ENCODE measurements around the gene GRIA2. TPM values are rescaled to one million over a fixed set of nuclear protein-coding genes. Genes with fewer than 3 reads are reported as not detected.
"Not testable (repeated sequence)": the region's sequence is repeated elsewhere in the genome, so short reads cannot be mapped to it uniquely, and the experiment has no call there.

The GRIA2 gene
- total and polyA plus RNA-seq, 3 experiments from 2014 or later, result not detected

GRCh38 chr4:157226601-157227000 is 6.1 kb downstream of the GRIA2 start:
- Histone ChIP-seq H3K27me3 (ENCODE audit: insufficient read depth, low read length, poor library complexity, severe bottlenecking) (no peaks in the 10 kb centered on the region), H3K4me3 (ENCODE audit: low read length) (no peak overlapping the region), H3K36me3 (ENCODE audit: insufficient read depth, low read length) (no peaks in the 10 kb centered on the region), H3K27ac (ENCODE audit: low read depth, low read length) (no peak overlapping the region), H3K9me3 (ENCODE audit: low read length) (no peaks in the 10 kb centered on the region), H3K4me1 (ENCODE audit: insufficient read depth, low read length) (no peaks in the 10 kb centered on the region)
- DNase-seq, result no peak
- no peaks in the 10 kb centered on the region for H3K36me3 Mint-ChIP-seq
- peaks cover 0 to 8% of the 10 kb centered on the region in 2 donors for H3K27me3 Mint-ChIP-seq
- no peak overlapping the region for H3K27ac Mint-ChIP-seq
- ChIA-PET CTCF (no interaction called here), POLR2A (no interaction called here)
- peaks cover 6 to 17% (median 10%) of the 10 kb centered on the region in 5 donors for H3K9me3 Mint-ChIP-seq
- no peaks in the 10 kb centered on the region for H3K4me1 Mint-ChIP-seq
- no peak overlapping the region for H3K4me3 Mint-ChIP-seq

GRCh38 chr4:157231525-157231924 is 11.0 kb downstream of the GRIA2 start:
- Histone ChIP-seq H3K36me3 (ENCODE audit: insufficient read depth, low read length) (no peaks in the 10 kb centered on the region), H3K4me1 (ENCODE audit: insufficient read depth, low read length) (no peaks in the 10 kb centered on the region), H3K9me3 (ENCODE audit: low read length) (no peaks in the 10 kb centered on the region), H3K27ac (ENCODE audit: low read depth, low read length) (no peak overlapping the region), H3K4me3 (ENCODE audit: low read length) (no peak overlapping the region), H3K27me3 (ENCODE audit: insufficient read depth, low read length, poor library complexity, severe bottlenecking) (no peaks in the 10 kb centered on the region)
- CTCF ChIA-PET, result no interaction called here
- POLR2A ChIA-PET, result no interaction called here
- H3K4me3 Mint-ChIP-seq, result no peak overlapping the region
- no peaks in the 10 kb centered on the region for H3K4me1 Mint-ChIP-seq
- no peak overlapping the region for H3K27ac Mint-ChIP-seq
- H3K27me3 Mint-ChIP-seq, result no peaks in the 10 kb centered on the region
- no peaks in the 10 kb centered on the region for H3K36me3 Mint-ChIP-seq
- H3K9me3 Mint-ChIP-seq, result peaks cover 1 to 23% (median 2%) of the 10 kb centered on the region in 5 donors
- no peak for DNase-seq

GRCh38 chr4:157242871-157243270 is 22.3 kb downstream of the GRIA2 start:
- Mint-ChIP-seq H3K4me1 (no peaks in the 10 kb centered on the region), H3K27me3 (no peaks in the 10 kb centered on the region), H3K27ac (no peak overlapping the region), H3K36me3 (no peaks in the 10 kb centered on the region), H3K9me3 (peaks cover 1 to 27% (median 13%) of the 10 kb centered on the region in 5 donors), H3K4me3 (no peak overlapping the region)
- no peak for DNase-seq
- Histone ChIP-seq H3K4me3 (ENCODE audit: low read length) (no peak overlapping the region), H3K27me3 (ENCODE audit: insufficient read depth, low read length, poor library complexity, severe bottlenecking) (no peaks in the 10 kb centered on the region), H3K4me1 (ENCODE audit: insufficient read depth, low read length) (no peaks in the 10 kb centered on the region), H3K9me3 (ENCODE audit: low read length) (no peaks in the 10 kb centered on the region), H3K27ac (ENCODE audit: low read depth, low read length) (no peak overlapping the region), H3K36me3 (ENCODE audit: insufficient read depth, low read length) (no peaks in the 10 kb centered on the region)
- CTCF ChIA-PET, result no interaction called here
- POLR2A ChIA-PET, result no interaction called here

GRCh38 chr4:157244348-157244747 is 23.8 kb downstream of the GRIA2 start:
- peaks cover 1 to 32% (median 10%) of the 10 kb centered on the region in 5 donors for H3K9me3 Mint-ChIP-seq
- H3K4me1 ChIP-seq (ENCODE audit: insufficient read depth, low read length), result no peaks in the 10 kb centered on the region
- H3K4me3 Mint-ChIP-seq, result no peak overlapping the region
- no peak overlapping the region for H3K4me3 ChIP-seq (ENCODE audit: low read length)
- H3K27ac Mint-ChIP-seq, result no peak overlapping the region
- no peaks in the 10 kb centered on the region for H3K36me3 ChIP-seq (ENCODE audit: insufficient read depth, low read length)
- H3K27me3 ChIP-seq (ENCODE audit: insufficient read depth, low read length, poor library complexity, severe bottlenecking), result no peaks in the 10 kb centered on the region
- H3K36me3 Mint-ChIP-seq, result no peaks in the 10 kb centered on the region
- ChIA-PET POLR2A (no interaction called here), CTCF (no interaction called here)
- no peaks in the 10 kb centered on the region for H3K27me3 Mint-ChIP-seq
- no peak for DNase-seq
- H3K4me1 Mint-ChIP-seq, result no peaks in the 10 kb centered on the region
- no peak overlapping the region for H3K27ac ChIP-seq (ENCODE audit: low read depth, low read length)
- no peaks in the 10 kb centered on the region for H3K9me3 ChIP-seq (ENCODE audit: low read length)

- no peaks in the 10 kb centered on the region for H3K27me3 Mint-ChIP-seq
- no peak overlapping the region for H3K4me3 ChIP-seq (ENCODE audit: low read length)
- H3K36me3 Mint-ChIP-seq, result no peaks in the 10 kb centered on the region
- DNase-seq, result no peak
- no peaks in the 10 kb centered on the region for H3K9me3 ChIP-seq (ENCODE audit: low read length)
- H3K36me3 ChIP-seq (ENCODE audit: insufficient read depth, low read length), result no peaks in the 10 kb centered on the region
- CTCF ChIA-PET, result no interaction called here
- H3K4me1 ChIP-seq (ENCODE audit: insufficient read depth, low read length), result no peaks in the 10 kb centered on the region
- no peaks in the 10 kb centered on the region for H3K4me1 Mint-ChIP-seq
- peaks cover 1 to 32% (median 10%) of the 10 kb centered on the region in 5 donors for H3K9me3 Mint-ChIP-seq
- no peak overlapping the region for H3K4me3 Mint-ChIP-seq
- H3K27ac Mint-ChIP-seq, result no peak overlapping the region
- H3K27ac ChIP-seq (ENCODE audit: low read depth, low read length), result no peak overlapping the region
- no peaks in the 10 kb centered on the region for H3K27me3 ChIP-seq (ENCODE audit: insufficient read depth, low read length, poor library complexity, severe bottlenecking)
- POLR2A ChIA-PET, result no interaction called here
These were observed 24.8 kb downstream of the GRIA2 start for GRCh38 chr4:157245351-157245750.

- Histone ChIP-seq H3K27me3 (ENCODE audit: insufficient read depth, low read length, poor library complexity, severe bottlenecking) (no peaks in the 10 kb centered on the region), H3K4me3 (ENCODE audit: low read length) (no peak overlapping the region), H3K36me3 (ENCODE audit: insufficient read depth, low read length) (no peaks in the 10 kb centered on the region), H3K27ac (ENCODE audit: low read depth, low read length) (no peak overlapping the region), H3K9me3 (ENCODE audit: low read length) (no peaks in the 10 kb centered on the region), H3K4me1 (ENCODE audit: insufficient read depth, low read length) (no peaks in the 10 kb centered on the region)
- Mint-ChIP-seq H3K4me1 (no peaks in the 10 kb centered on the region), H3K9me3 (peaks cover 0 to 29% (median 11%) of the 10 kb centered on the region in 5 donors), H3K27ac (no peak overlapping the region), H3K36me3 (no peaks in the 10 kb centered on the region), H3K4me3 (no peak overlapping the region), H3K27me3 (no peaks in the 10 kb centered on the region)
- ChIA-PET CTCF (no interaction called here), POLR2A (no interaction called here)
- DNase-seq, result no peak
These were observed 26.4 kb downstream of the GRIA2 start for GRCh38 chr4:157246964-157247363.

- H3K4me1 Mint-ChIP-seq; H3K27me3 ChIP-seq (ENCODE audit: insufficient read depth, low read length, poor library complexity, severe bottlenecking); H3K36me3 Mint-ChIP-seq; H3K4me3 ChIP-seq (ENCODE audit: low read length); H3K27ac ChIP-seq (ENCODE audit: low read depth, low read length); H3K36me3 ChIP-seq (ENCODE audit: insufficient read depth, low read length); H3K27me3 Mint-ChIP-seq; H3K9me3 ChIP-seq (ENCODE audit: low read length); DNase-seq; H3K27ac Mint-ChIP-seq; POLR2A ChIA-PET; H3K4me3 Mint-ChIP-seq; H3K4me1 ChIP-seq (ENCODE audit: insufficient read depth, low read length); CTCF ChIA-PET: not testable (repeated sequence)
- H3K9me3 Mint-ChIP-seq, result peaks cover 5 to 45% (median 23%) of the 10 kb centered on the region in 5 donors
These were observed 37.6 kb downstream of the GRIA2 start for GRCh38 chr4:157258165-157258564.

- Histone ChIP-seq H3K4me3 (ENCODE audit: low read length) (no peak overlapping the region), H3K27me3 (ENCODE audit: insufficient read depth, low read length, poor library complexity, severe bottlenecking) (no peaks in the 10 kb centered on the region), H3K36me3 (ENCODE audit: insufficient read depth, low read length) (no peaks in the 10 kb centered on the region), H3K4me1 (ENCODE audit: insufficient read depth, low read length) (no peaks in the 10 kb centered on the region), H3K9me3 (ENCODE audit: low read length) (no peaks in the 10 kb centered on the region), H3K27ac (ENCODE audit: low read depth, low read length) (no peak overlapping the region)
- Mint-ChIP-seq H3K4me3 (no peak overlapping the region), H3K36me3 (peaks cover 0 to 2% (median 0%) of the 10 kb centered on the region in 3 donors), H3K27me3 (no peaks in the 10 kb centered on the region), H3K27ac (no peak overlapping the region), H3K4me1 (no peaks in the 10 kb centered on the region), H3K9me3 (peaks cover 5 to 27% (median 19%) of the 10 kb centered on the region in 5 donors)
- ChIA-PET CTCF (no interaction called here), POLR2A (no interaction called here)
- DNase-seq, result no peak
These were observed 44.8 kb downstream of the GRIA2 start for GRCh38 chr4:157265281-157265680.

GRCh38 chr4:157270108-157270507 is 49.6 kb downstream of the GRIA2 start:
- DNase-seq, result peak in 1 of 5 donors; percentile 24
- H3K27me3 ChIP-seq (ENCODE audit: insufficient read depth, low read length, poor library complexity, severe bottlenecking), result no peaks in the 10 kb centered on the region
- no peak overlapping the region for H3K27ac ChIP-seq (ENCODE audit: low read depth, low read length)
- Mint-ChIP-seq H3K27me3 (no peaks in the 10 kb centered on the region), H3K27ac (no peak overlapping the region), H3K4me3 (no peak overlapping the region), H3K36me3 (no peaks in the 10 kb centered on the region), H3K9me3 (peaks cover 9 to 30% (median 13%) of the 10 kb centered on the region in 5 donors), H3K4me1 (no peaks in the 10 kb centered on the region)
- H3K4me1 ChIP-seq (ENCODE audit: insufficient read depth, low read length), result no peaks in the 10 kb centered on the region
- no peaks in the 10 kb centered on the region for H3K36me3 ChIP-seq (ENCODE audit: insufficient read depth, low read length)
- H3K4me3 ChIP-seq (ENCODE audit: low read length), result no peak overlapping the region
- ChIA-PET POLR2A (no interaction called here), CTCF (interaction anchor here (0.6 kb wide), 1 partner anchor 52 kb away, joined by 4 read pairs; no protein-coding TSS in a partner anchor)
- H3K9me3 ChIP-seq (ENCODE audit: low read length), result no peaks in the 10 kb centered on the region

Measured in CD8-positive, alpha-beta memory T cell (primary cell).